Suppressor macrophage treated with lipopolysaccharide for 4 hours (primary cell): ENCODE measurements around the gene ACBD6.
A peak's percentile ranks its signal among the peaks of the same experiment; 100 is the strongest.

Source experiments
- DNase-seq: peaks from one replicate; pipeline ENCODE4 v3.0.0-alpha.2; 2020

ACBD6 gene

DNA sequence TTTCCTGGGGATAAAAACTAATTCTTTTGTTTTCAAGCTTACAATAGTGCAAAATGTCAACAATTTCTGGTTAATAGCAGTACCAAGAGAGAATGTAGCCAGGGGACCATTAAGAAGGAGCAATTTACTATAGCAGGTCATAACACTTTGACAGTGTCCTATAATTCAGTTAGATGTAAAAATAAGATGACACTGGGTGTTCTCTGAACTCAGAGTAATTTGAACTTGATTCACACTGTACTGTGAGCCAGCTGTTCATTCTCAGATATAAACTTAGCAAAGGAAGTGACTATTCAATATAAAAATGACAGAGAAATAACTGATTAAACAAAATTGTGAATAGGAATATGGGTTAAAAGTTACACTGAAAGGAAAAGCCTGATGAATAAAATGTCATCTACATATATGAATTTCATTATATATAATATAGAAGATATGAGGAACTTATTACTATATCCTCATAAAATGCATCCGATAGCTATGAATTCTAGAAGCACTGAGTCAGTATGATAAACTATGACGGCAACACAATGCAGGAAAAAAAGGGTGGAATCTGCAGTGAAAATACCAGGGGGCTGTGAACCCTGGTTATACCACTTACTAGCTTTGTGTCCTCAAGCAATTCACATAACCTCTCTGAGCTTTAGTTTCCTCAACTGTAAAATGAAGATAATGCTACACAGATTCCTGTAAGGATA is 135.9 kb downstream of the ACBD6 start:
- DNase-seq, result no peak

GRCh38 chr1:180365039-180365438 is 137.3 kb downstream of the ACBD6 start:
- DNase-seq, result peak; percentile 38

- peak; percentile 42 for DNase-seq
These were observed 139.0 kb downstream of the ACBD6 start for GRCh38 chr1:180363246-180363995.

DNA sequence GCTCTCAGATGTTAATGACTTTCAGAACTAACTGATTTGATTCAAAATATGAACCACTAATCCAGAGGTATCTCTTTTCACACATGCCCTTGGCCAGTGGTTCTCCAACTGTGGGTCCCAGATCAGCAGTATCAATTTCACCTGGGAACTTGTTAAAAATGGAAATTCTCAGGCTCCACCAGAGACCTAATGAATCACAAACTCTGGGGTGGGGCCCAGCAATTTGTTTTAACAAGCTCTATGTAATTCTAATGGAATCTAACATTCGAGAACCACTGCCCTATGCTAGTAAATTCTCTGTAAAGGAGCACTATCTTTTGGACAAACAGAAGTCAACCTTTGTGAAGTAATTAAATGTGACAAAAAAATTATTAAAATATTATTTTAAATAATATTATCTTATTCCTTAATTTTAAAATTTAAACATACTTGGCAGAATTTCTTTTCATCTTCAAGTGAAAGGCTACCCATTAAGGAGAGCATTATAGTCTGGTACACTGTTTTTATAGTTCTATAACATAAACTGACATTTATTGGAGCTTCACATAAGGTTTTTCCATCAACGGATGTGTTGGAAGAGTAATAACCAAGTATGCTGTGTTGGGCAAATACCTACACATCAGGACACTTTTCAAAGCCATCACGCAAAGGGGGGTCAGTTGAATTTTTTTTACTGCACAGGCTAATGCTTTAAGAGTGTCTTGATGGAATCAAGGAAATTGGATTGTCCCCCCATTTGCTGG is 141.9 kb downstream of the ACBD6 start:
- DNase-seq, result no peak

- DNase-seq, result no peak
These were observed 143.7 kb downstream of the ACBD6 start for GRCh38 chr1:180358649-180359048.

GRCh38 chr1:180353945-180354344 is 148.4 kb downstream of the ACBD6 start:
- no peak for DNase-seq

DNA sequence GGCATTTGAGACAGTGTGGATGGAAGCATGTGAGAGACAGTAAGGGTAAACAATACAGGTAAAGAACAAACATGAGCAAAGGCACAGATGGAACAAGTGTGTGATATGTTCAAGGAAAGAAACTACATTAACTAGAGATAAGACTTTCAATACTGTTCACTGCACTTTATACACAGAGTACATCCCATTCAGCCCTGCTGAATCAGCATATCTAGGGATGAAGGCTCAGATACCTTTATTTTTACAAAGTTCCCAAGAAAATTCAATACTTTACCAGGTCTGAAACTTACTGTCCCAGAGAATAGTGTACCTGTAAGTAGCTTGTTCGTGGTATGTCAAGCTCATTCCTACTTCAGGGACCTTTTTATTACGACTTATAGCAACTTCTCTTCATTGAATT is 149.8 kb downstream of the ACBD6 start:
- no peak for DNase-seq

- no peak for DNase-seq
These were observed 150.4 kb downstream of the ACBD6 start for GRCh38 chr1:180352021-180352420.

- DNase-seq, result no peak
These were observed 157.2 kb downstream of the ACBD6 start for GRCh38 chr1:180345148-180345547.

DNA sequence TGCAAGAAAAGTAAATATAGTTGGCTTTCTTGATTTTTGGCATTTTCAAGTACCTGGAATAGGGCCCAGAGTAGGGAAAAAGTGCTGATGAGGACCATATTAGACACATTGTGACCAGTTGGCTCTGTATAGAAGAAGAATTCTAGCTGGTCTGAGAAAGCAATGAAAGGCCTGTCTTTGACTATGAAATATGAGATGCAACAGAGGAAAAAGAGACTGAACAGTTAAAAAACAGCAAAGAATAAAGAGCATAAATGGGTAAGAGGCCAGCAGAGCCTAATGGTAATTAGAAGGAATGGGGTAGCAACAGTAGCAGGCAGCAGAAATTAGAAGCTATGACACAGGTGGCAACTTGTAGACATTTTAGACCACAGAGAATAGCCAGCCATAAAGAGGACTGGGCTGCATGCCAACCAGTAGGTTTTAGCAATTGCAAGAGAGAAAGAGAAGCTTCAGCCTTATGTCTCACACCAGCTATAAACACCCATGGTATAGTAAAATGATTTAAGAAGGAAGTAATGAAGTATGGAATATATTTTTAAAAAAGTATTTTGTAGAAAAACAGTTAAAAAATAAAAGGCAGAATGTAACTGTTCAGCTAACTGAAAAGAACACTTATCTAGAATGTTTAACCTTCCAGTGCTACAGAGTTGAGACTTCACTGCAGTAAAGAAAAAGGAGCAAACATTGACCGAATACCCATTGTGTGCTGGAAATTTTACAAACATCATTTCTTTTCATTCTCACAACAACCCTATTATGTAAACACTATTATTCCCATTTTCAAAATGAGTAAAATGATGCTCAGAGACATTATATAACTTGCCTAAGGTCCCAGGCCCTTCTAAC is 158.2 kb downstream of the ACBD6 start:
- peak; percentile 53 for DNase-seq

GRCh38 chr1:180327089-180327488 is 175.3 kb downstream of the ACBD6 start:
- DNase-seq, result no peak

DNA sequence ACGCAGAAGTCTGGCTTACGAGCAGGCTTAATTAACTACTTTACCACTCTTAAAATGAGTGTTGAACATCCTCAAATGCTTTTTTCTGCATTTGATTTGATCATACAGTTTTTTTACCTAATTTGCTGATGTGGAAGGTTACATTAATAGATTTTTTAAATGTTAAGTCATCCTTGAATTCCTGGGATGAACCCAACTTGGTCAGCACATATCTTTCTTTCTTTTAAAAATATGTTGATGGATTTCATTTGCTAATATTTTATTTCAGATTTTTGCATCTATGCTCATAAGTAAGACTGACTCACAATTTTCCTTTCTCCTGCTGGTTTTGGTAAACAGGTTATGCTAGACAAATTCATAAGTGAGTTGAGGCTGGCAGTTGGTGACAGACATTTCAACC is 189.5 kb downstream of the ACBD6 start:
- DNase-seq, result no peak

DNA sequence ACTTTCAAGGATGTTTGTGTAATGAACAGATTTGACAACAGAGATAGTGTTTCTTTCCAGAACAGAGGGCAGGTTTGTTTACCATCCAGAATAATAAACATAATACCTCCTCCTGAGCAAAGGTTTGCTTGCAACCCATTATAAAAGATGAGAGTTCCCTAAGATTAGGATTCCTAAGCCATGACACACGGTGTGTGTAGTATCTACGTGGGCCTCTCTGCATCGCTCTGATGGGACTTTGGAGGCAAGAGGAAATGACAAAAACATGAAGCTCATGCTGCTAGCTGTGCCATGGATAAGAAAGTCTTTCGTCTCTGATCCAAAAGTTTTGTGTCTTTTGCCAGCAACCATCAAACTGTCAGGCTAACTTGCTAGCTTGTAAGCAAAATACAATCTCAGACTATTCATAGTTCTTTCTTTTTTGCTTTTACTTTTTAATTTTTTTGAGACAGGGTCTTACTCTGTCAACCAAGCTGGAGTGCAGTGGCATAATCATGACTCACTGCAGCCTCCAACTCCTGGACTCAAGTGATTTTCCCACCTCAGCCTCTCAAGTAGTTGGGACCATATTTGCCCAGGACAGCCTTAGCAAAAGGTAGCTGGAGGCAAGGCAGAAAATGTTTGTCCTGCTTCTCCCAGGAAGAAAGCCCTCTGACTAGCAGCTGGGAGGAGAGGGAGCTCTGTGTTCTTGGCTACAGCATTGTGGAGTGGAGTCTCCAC is 191.2 kb downstream of the ACBD6 start:
- no peak for DNase-seq

DNA sequence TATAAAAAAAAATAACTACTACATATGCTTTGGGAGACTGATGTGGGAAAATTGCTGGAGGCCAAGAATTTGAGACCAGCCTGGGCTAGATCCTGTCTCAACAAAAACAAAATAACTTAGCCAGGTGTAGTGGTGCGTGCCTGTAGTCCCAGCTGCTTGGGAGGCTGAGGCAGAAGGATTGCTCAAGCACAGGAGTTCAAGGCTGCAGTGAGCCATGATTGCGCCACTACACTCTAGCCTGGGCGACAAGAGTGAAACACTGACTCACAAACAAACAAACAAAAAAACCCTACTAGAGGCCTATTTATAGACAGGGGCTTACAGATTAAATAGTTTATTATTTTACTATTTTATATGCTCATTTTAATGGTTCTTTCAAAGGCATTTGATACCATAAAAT is 192.3 kb downstream of the ACBD6 start:
- peak; percentile 58 for DNase-seq

DNA sequence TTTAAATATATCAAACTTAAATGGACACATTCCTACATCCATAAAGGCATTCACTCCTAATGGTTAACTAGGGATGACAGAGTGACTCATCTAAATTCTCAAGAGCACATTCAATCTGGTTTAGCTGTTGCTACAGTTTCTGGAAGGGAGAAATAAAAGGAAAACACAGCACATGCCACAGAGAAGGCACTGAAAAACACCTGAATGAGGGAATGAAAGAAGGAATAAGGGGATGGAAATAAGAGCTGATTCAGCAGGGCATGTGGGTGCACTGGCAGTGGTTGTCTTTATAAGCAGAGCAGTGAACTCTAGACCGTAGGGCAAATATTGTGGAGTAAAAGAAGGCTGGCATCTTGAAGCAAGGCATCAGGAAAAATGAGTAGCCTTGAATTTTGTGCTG is 193.0 kb downstream of the ACBD6 start:
- DNase-seq, result no peak

DNA sequence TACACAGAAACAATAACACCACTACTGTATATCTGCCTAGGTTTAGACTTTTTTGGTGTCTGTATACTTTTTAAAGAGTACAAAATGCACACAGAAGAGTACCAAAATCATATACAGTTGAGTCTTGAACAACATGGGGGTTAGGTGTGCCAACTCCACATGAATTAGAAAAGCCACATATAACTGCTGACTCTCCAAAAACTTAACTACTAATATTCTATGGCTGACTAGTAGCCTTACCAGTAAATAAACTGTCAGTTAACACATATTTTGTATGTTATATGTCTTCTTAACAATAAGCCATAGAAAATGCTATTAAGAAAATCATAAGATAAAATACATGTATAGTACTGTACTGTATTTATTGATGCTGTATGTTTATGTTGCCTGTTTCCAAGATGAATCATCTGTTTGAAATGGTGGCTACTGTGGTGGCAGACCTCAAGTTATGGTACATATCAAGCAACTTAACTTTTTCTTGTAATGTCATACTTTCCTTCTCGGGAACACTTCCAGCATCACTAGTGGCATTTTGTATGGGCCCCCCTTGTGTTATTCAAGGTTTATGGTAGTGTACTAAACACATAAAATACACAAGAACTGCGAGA is 201.1 kb downstream of the ACBD6 start:
- DNase-seq, result no peak

- no peak for DNase-seq
These were observed 202.7 kb downstream of the ACBD6 start for GRCh38 chr1:180299479-180300221.

DNA sequence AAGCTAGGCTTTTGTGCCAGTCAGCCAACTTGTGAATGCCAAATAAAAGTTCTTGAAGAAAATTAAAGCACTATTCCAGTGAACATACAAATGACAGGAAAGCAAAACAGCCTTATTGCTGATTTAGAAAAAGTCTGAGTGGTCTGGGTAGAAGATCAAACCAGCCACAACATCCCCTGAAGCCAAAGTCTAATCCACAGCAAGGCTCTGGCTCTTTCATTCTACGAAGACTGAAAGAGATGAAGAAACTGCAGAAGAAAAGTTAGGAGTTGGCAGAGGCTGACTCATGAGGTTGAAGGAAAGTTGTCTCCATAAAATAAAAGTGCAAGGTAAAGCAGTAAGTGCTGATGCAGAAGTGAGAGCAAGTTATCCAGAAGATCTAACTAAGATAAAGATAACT is 206.4 kb downstream of the ACBD6 start:
- no peak for DNase-seq

- DNase-seq, result no peak
These were observed 207.7 kb downstream of the ACBD6 start for GRCh38 chr1:180294711-180295110.

DNA sequence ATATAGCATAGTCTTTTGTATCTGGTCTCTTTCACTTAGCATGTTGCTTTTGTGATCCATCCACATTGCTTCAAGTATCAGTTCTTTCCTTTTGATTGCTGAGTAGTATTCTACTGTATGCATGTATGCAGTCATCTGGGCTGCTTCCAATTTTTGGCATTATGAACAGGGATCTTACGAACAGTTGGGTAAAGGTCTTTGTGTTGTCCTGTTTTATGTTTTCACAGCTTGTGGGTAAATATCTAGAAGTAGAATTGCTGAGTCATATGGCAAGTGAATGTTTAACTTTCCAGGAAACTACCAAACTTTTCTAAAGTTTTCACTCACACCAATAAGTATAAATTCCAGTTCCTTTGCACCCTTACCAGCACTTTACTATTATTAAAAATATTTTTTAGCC is 211.4 kb downstream of the ACBD6 start:
- DNase-seq, result peak; percentile 31
